Forelimb muscle (tissue), 1 donor: ENCODE data around the gene RPAP2. TPM values are rescaled to one million over a fixed set of nuclear protein-coding genes. Genes with fewer than 3 reads are reported as not detected.
"Not testable (repeated sequence)": the region's sequence is repeated elsewhere in the genome, so short reads cannot be mapped to it uniquely, and the experiment has no call there.

Source experiments
- DNase-seq: peaks from one replicate; pipeline ENCODE4 v3.0.0-alpha.2; 2013; ENCODE audit warnings: low read depth
- polyA plus RNA-seq: library from polyadenylated mRNA; unstranded; fragments of 120-200 nt; gene quantifications from one replicate; pipeline ENCODE4 v1.2.1, GENCODE V29; 2013; ENCODE audit not compliant: insufficient read length

RPAP2 gene
- polyA plus RNA-seq, 1 donor: 13.3 TPM

GRCh38 chr1:92323473-92324453, 24.9 kb downstream of the RPAP2 start:
- DNase-seq: no peak

DNA sequence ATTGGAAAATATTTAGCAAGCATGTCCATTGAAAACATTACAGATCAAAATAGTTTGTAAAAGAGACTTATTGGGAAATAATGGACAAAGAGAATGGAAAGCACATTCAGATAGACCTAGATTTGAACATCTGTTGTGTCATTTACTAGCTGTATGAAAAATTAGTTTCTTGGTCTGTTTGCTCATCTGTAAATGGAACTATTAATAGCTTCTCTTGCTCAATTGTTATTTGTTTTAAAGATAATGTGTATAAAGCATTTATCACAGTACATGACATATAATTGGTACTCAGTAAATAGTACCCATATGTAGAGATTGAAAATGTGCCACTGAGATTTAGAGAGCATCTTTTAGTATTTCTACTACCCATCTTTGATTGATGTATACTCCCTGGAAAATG, 25.9 kb downstream of the RPAP2 start:
- no peak for DNase-seq

DNA sequence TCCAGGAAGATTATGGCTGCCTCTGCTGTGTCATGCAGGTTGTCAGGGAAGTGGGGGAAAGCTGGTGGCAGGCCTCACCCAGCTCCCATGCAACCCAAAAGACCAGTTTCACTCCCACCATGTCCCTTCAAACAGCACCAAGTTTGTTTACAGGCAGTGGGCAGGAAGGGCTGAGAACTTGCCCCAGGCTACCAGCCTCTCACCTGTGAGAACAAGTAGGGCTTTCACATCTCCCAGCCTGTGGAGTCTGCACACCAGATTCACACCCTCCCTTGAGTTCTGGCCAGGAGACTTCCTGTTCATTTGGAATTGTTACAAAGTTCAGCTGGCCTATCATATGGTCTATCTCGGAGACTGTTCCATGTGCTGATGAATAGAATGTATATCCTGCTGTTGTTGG, 27.8 kb downstream of the RPAP2 start:
- no peak for DNase-seq

DNA sequence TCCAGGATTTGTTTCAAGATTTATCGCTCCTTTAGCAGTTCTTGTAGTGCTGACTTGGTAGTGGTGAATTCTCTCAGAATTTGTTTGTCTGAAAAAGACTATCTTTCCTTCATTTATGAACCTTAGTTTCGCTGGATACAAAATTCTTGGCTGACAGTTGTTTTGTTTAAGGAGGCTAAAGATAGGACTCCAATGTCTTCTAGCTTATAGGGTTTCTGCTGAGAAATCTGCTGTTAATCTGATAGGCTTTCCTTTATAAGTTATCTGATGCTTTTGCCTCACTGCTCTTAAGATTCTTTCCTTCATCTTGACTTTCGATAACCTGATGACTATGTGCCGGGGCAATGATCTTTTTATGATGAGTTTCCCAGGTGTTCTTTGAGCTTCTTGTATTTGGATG, 28.9 kb downstream of the RPAP2 start:
- no peak for DNase-seq

DNA sequence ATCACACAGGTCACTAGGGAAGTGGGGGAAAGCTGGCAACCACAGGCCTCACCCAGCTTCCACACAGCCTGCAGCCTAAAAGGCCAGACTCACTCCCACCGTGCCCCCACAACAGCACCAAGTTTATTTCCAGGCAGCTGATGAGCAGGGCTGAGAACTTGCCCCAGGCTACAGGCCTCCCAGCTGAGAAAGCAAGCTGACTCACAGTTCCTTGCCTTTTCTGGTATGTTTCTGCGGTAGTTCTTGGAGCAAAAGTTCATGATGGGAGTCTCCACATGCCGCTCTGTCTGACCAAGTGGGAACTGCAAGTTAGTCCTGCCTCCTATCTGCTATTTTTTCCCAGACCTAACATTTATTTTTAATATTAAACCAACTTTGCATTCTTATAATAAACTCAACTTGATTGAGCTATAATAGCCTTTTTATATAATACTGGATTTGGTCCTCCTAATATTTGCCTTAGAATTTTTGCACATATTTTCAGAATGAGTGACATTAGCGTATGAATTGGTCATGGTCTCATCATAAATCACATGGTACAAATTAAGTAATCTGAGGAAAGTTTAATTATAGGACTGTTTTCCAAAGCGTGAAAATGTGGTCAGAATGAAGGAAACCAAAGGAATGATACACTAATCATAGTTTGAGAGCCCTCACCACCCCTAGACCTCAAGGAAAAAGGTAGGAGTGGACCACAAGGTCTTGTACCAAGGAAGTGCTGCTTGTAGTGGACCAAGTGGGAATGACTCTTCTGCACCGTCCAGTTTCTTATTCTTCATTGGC, 30.7 kb downstream of the RPAP2 start:
- no peak for DNase-seq

GRCh38 chr1:92333668-92334067, 34.8 kb downstream of the RPAP2 start:
- DNase-seq: no peak

DNA sequence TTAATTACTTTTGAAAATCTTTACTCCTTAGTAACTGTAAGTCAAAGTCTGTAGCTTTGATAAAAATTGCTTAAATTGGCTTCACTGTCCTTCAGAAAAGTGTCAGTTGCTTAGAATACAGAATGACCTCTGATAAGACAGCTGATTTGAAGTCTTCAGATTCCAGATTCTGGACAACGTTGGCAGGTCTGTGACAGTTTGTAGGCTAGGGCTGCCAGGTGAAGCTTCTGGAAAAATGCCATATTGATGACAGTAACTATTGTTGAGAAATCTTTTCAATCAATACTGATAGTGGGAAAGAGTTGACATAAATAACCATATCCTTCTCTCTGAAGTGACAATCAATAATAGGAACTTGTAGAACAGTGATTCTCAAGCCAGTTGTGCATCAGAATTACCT, 41.3 kb downstream of the RPAP2 start:
- no peak for DNase-seq

DNA sequence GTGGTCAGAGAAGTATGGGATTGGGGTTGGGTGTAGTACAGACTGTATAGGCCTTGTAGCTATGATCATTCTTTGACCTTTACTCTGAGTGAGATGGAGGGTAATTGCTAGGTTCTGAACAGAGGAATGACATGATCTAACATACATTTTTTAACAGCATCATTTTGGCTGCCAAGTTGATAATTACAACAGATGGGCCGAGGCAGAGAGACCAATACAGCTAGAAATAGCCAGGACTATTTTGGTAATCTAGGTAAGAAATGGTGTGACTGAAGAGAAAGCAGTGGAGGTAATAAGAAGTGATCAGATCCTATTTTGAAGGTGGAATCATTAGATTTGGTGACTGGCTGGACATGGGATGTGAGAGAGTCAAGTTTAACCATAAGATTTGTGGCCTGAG, 43.5 kb downstream of the RPAP2 start:
- DNase-seq: no peak

DNA sequence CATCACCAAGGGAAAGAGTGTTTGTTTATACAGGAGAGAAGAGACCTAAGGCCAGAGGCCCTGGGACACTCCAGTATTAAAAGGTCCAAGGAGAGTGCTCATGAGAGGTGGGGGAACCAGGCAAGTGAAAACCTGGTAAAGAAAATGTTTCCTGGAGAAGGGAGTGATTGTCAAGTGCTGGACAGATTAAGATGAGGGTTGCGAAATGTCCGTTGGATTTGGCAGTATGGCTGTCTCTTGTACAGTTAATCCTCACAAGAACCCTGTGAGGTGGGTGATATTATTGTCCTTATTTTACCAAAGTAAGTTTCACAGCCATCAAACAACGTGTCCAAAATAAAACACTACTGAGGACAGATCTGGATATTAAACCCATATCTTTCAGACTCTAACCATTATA, 44.2 kb downstream of the RPAP2 start:
- no peak for DNase-seq

GRCh38 chr1:92346866-92347640, 48.2 kb downstream of the RPAP2 start:
- no peak for DNase-seq

DNA sequence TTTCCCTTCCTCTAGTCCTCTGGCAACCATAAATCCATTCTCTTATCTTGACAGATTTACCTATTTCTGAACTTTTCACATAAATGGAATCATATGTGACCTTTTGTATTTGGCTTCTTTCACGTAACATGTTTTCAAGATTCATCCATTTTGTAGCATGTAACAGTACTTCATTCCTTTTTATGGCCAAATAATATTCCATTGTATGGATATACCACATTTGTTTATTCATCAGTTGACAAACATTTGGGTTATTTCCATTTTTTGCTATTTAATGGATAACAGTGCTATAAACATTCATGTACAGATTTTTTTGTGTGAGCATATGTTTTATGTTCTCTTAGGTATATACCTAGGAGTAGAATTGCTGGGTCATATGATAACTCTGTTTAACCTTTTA, 54.0 kb downstream of the RPAP2 start:
- no peak for DNase-seq

GRCh38 chr1:92354259-92354658, 55.4 kb downstream of the RPAP2 start:
- no peak for DNase-seq

- DNase-seq: no peak
Measured at GRCh38 chr1:92356956-92357355, 58.1 kb downstream of the RPAP2 start.

DNA sequence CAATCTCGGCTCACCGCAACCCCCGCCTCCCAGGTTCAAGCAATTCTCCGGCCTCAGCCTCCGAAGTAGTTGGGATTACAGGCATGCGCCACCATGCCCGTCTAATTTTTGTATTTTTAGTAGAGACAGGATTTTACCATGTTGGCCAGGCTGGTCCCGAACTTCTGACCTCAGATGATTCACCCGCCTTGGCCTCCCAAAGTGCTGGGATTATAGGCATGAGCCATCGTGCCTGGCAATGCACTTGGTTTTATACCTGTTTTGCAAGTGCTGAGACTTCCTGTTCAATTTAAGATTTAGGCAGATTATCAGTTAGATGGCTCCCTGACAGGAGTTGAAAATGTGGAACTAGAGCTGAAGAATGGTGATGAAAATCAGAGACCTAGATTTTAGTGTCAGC, 60.5 kb downstream of the RPAP2 start:
- not testable (repeated sequence) for DNase-seq

GRCh38 chr1:92359986-92360385, 61.1 kb downstream of the RPAP2 start:
- no peak for DNase-seq

DNA sequence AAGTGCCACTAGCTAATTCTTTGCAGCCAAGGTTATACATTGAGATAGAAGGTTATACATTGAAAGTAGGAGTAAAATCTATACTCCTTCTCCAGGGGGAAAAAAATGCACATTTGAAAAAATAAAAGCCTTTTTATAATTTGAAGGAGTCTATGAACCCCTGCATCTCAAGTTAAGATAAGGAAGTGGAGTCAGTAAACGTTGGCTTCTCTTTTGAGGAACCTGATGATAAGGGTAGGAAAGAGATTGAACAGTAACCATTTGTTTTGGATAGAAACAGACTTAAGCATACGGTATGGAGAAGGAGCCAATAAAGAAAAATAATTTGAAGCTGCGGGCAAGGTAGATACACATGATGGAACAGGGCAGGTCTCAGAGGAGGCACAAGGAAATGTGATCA, 64.1 kb downstream of the RPAP2 start:
- no peak for DNase-seq

DNA sequence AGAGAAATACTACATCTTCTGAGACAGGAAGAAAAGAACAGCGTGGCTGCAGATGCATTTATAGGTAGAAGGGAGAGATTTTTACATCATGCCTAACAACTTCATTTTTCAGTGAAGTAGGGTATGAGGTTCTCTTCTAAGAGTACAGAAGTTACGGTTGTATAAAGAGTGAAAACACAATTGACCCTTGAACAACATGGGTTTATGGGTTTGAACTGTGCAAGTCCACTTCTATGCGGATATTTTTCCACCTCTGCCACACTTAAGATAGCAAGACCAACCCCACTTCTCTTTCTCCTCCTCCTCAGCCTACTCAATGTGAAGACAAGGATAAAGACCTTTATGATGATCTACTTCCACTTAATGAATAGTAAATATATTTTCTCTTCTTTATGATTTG, 64.5 kb downstream of the RPAP2 start:
- no peak for DNase-seq

- no peak for DNase-seq
Measured at GRCh38 chr1:92365378-92366039, 66.7 kb downstream of the RPAP2 start.

- no peak for DNase-seq
Measured at GRCh38 chr1:92366040-92366395, 67.2 kb downstream of the RPAP2 start.

DNA sequence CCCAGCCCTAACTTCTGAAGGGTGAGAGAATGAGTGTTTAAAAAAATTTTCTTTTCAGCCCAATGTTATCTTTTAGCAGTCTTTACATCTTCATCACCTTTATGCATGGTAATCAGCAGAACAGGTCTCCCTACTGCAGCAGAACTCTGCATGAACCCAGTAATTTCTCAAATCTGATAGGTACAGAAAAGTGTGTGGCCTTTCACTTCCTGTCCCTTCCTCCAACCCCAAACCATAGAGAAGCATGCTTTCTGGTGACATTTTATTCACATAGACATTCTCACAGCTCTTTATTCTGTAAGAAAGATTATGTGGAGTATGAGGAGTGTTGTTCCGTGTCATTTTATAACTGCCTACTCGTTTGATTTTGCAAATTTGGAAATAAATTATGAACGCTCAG, 68.6 kb downstream of the RPAP2 start:
- no peak for DNase-seq

DNA sequence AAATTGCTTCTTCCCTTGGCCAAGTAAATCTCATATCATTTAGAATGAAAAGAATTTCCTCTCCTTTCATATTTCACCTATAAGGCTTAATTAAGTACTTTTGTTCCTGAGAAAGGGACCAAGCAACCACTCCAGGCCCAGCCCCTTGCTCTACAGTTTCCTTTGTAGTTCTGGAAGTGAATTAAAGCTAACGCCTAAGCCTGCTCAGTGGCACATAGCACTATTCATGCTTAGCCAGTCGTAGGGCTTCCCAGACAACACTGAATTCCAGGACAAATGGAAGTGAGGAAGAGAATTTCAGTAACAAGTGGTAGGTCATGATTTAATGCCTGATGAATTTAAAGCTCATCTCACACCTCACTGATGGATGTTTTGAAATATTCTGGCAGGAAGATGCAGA, 73.3 kb downstream of the RPAP2 start:
- no peak for DNase-seq

DNA sequence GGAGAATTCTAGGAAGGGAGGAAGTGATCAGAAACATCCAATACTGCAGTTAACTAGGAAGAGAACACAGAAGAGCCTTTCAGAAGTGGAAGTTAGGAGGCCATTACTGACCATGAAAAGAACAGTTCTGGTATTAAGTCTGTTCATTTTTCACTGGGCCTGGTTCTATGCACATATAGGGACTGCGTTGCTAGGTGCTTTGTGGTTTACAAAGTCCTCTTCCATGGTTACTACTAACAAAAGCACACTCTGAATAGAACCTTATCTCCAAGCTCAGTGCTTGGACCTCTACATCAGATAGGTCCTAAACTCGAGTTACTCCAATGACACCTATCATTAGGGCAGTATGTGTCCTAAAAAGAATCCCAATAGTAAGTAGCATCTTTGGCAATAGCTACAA, 75.4 kb downstream of the RPAP2 start:
- DNase-seq: no peak
